Measurements from ENCODE around the gene IFT81.
"Not testable (repeated sequence)": the region's sequence is repeated elsewhere in the genome, so short reads cannot be mapped to it uniquely, and the experiment has no call there.

Gene IFT81

DNA sequence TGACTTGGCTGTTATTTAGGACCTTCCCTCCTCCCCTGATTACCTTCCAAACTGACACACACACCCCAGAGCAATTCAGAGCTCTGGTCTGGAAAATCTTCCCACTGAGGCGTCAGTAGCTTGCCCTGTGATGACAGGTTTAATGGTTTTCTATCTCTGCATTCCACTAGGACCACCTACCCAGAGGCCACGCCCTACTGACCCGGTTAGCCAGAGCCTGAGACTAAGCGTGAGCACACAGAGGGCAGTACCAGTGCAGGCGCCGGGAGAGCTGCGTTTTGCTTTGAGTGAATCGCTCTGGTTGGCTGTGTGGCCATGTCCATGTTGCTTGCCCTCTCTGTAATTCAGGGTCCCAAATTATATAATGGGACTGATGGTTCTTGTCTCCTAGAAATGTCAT, 120.7 kb downstream of the IFT81 start:
- in situ Hi-C loops (cut with HindIII; ENCODE audit: low sequenced_read_pairs), result no loop called here

DNA sequence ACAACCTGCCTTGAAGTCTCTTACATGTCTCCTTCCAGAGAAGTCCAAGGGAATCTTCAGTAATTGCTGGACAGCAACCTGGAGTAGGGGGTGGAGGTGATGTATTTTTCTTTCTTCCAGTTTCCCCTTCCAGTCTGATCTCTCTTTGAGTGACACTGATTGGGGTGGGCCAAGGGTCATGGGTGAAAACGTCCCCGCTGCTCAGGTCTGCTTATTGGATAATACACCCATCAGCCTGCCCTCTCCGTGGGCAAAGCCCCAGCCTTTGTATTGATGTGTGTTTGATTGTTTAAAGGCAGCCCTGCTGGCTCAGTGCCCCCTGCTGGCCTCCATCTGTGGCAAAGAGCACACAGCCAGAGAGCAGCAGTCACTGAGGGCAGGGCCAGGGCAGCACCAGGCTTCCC, 121.2 kb downstream of the IFT81 start:
- in situ Hi-C loops (cut with HindIII; ENCODE audit: low sequenced_read_pairs), result no loop called here

DNA sequence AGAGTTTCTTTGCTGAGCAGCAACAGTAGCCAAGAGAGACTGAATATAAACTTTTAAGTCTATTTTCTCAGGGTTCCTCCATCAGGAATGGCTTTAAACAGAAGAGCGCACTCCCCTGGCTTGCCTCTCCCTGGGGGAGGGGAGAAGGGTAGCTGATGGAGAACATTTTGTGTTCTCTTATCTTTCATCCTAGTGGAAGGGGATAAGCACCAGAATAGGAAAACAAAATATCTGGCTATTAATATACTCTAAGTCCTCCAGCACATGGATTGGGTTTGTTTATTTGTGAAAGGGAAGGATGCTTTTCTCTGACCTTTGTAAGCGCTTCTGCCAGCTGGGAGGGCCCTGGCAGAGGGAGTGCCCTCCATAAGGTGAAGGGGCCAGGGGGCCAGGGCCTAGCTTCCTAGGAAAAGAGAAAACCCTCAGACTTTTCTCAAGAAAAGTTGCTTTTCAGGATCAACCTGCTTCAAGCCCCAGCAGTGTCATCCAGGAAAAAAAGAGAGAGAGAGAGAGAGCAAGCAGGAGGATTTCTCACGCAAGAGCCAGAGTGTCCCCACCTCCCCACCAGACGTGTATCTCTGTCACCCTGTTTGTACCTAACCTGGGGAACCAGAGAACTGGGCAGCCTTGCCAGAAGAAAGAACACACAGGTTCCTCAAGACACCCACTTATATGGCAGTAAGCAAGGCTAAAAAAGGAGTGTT, 122.6 kb downstream of the IFT81 start:
- in situ Hi-C loops (cut with HindIII; ENCODE audit: low sequenced_read_pairs), result no loop called here

DNA sequence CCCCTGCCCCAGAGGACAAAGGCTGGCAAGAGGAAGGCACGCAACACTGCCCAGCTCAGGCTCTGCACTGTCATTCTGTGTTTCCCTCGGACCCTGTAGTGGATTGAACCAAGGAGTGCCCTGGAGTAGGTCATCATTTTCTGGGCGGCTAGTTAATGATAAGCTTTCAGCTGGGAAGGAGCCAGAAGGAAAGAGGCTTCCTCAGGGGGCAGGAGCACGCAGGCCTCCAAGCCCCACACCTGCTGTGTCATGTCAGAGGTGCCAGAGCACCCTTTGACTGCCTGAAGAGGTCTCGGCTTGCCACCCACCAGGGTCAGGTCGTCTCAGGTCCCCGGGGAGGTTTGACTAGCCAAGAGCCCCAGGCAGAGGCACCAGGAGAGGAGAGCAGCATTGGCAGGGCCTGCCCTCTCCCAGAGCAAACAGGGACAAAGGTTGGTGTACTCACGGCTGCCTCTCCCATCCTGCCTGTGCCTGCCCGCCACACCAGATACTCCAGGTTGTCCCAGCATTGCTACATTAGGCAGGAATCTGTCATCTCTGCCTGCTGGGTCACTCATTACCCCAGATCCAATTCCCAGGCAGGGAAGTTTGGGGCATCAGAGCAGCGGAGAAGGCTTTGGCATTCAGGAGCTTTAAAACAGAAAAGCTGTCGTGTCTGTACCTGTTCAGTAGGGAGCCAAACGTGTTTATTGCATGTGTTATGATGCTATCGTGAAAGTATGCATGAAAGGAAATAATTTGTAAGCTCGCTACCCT, 123.4 kb downstream of the IFT81 start:
- in situ Hi-C loops (cut with HindIII; ENCODE audit: low sequenced_read_pairs), result no loop called here

DNA sequence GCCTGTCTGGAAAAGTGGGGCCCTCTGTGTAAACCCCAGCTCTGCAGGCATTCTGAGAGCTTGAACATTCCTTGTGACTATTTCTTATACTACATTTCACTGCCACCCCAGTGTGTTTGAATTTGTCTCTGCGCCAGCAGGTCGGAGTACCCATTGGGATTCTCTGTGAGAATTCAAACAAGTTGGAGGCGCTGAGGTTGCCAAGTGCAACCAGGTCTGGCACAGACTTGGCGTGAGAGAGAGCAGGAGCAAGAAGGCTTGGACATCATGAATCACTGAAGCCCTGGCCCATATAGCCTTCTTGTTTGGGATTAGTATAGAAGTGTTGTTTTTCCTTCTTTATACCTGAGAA, 123.9 kb downstream of the IFT81 start:
- in situ Hi-C loops (cut with HindIII; ENCODE audit: low sequenced_read_pairs), result no loop called here

DNA sequence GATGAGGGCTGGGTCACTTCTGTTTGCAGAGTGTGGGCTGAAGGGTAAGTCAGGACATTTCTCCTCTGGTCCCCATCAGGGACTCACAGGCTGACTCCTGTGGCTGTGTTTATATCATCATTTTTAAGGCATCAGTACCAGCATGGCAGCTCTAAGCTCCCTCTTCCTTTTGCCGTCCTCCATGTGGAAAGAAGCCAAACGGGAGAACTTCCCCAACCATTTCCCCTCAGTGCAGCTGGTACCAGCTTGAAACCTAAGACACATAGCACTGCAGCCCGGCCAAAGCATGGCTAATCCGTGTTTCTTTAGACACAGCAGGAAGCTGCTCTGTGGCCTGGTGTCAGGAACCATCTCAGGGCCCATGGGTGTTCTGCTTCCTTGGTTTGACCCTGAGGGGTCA, 124.9 kb downstream of the IFT81 start:
- in situ Hi-C loops (cut with HindIII; ENCODE audit: low sequenced_read_pairs), result no loop called here

DNA sequence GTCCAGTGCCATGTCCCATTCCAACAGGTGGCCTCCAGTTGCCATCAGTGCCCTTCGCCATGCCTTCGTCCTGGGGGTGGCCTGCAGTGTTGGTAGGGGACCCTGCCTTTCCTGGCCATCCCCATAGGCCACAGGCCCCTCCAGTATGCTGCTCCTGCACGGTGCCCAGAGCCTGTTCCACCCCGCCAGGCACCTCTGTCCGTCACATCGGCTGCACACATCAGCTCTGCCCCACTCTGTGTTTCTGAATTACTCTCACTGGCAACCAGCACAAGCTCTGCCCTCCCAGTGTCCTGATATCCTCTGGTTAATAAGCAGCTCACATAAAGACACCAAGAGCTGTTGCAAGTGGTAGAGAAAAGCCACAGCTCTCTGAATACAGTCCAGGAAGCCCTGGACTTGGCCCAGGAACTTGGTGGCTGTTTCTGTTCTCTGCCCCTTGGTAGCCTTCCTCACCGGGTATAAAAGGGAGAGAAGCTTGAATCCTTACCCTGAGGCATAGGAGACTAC, 125.6 kb downstream of the IFT81 start:
- in situ Hi-C loops (cut with HindIII; ENCODE audit: low sequenced_read_pairs), result no loop called here

DNA sequence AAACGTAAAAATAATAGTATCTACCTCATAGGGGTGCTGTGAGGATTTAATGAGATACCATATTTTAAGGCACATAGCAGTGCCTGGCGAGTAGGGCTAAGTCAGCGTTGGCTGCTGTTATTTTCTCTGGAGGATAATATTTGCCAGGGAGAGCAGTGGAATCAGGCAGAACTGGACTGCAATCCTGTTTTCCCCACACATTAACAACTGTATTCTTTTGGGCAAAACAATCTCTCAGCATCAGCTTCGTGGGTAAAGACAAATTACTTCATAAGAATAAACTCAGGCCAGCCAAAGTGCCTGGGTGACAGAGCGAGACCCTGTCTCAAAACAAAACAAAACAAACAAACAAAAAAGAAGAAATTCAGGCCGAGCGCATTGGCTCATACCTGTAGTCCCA, 127.2 kb downstream of the IFT81 start:
- in situ Hi-C loops (cut with HindIII; ENCODE audit: low sequenced_read_pairs), result no loop called here

DNA sequence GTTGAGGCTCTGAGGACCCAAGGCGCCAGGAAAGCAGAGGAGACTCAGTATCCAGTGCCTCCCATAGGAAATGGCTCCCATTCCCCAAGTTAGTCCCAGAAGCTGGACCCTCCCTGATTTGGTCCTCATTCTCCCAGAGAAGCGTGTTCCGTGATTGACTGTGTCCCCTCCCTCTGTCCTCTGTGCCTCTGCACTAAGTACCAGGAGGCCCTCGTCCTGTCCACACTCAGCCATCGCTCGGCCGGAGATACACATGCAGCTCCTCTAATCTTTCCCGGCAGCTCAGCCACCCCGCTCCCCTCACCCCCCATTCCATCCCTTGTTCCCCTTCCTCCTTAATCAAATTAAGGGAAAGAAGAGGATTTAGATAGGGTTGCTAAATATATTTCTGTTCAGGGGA, 128.6 kb downstream of the IFT81 start:
- in situ Hi-C loops (cut with HindIII; ENCODE audit: low sequenced_read_pairs), result no loop called here

DNA sequence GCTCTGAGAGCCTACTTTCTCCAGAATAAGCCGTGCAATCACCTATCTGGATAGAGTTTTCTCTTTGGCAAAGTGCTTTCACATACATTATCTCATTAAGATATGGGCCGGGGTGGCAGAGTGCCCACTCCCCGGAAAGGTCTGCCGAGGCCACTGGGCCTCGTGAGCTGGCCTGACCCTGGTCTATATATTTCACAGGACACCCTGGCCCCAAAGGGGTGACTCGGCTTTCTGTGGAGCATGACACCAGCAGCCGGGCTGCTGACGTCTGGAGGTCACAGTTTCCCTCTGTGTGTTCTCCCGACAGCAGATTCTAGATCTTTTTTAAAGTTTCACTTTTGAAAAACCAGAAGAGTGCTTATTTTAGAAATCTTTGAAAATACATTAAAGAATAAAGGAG, 129.0 kb downstream of the IFT81 start:
- in situ Hi-C loops (cut with HindIII; ENCODE audit: low sequenced_read_pairs), result no loop called here

DNA sequence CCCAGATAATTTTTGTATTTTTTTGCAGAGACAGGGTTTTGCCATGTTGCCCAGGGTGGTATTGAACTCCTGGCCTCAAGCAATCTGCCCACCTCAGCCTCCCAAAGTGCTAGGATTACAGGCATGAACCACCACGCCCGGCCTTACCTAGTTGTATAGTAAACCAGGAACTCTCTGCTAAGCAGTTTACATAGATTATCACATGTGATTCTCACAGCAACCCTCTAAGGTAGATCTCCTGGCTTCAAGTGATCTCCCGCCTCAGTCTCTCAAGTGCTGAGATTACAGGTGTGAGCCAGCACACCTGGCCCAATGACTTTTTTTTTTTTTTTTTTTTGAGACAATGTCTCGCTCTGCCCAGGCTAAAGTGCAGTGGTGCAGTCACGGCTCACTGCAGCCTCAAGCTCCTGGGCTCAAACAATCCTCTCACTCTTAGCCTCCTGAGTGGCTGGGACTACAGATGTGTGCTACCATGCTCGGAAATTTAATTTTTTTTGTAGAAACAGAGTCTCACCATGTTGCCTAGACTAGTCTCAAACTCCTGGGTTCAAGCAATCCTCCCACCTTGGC, 130.9 kb downstream of the IFT81 start:
- in situ Hi-C loops (cut with HindIII; ENCODE audit: low sequenced_read_pairs), result no loop called here

DNA sequence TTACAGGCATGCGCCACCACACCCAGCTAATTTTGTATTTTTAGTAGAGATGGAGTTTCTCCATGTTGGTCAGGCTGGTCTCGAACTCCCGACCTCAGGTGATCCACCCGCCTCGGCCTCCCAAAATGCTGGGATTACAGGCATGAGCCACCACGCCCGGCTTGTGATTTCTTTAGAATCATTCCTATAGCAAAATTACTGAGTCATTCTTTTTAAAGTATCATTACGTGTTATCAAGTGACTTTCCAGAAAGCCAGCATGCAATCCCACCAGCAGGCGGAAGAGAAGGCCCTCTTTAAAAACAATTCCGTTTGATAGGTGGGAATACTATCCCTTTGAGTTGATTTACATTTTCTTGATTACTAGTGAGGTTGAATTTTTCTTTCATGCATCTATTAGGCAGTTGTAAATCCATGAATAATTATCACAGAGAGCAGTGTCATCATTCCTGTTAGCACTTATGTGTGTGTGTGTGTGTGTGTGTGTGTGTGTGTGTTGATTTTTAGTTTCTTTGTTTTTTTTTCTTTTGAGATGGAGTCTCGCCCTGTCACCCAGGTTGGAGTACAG, 131.8 kb downstream of the IFT81 start:
- in situ Hi-C loops (cut with HindIII; ENCODE audit: low sequenced_read_pairs), result not testable (repeated sequence)

DNA sequence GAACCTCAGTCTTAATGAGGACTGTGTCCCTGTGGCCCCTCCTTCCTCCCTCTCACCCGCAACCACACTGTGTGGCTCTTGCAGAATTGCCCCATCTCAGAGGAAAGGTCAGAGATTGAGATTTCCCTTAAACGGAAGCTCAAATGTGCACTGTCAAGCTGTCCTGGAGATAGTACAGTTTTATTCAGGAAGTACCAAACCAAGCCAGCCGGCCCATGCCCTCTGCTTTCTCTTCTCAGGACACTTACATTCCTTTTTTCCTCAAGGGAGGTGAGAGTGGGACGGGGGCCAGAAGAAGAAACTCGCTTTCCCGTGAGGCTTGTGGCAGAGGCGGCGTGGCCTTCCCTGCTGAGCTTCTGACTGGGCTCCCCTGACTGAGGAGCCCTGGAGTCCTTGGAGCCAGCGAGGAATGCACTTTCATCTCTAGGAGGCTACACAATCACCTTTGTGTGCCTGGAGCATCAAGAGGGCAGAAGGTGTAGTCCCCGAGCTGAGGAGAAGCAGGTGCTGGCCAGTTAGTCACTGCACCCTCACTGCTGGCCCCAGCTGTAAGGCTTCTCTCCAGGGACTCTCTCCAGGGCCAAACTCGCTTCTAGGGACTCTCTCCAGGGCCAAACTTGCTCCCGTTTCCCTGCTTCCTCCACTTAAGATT, 132.7 kb downstream of the IFT81 start:
- in situ Hi-C loops (cut with HindIII; ENCODE audit: low sequenced_read_pairs), result no loop called here

DNA sequence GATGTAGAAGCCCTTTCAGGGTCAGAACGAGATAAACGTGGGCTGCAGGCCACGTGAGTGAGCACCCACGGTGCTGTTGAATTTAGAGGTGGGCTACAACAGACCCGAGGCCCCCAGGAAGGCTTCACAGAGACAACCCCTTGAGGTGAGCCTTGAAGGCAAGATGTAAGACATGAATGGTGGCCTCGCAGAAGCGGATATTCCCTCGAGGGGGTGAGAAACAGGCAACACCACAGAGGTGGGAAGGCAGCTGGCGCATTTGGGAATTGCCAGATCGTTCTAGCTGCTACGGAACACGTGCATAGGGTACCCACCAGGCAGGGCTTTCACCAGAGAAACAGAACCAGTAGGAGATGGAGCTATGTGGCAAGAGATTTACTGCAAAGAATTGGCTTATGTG, 134.3 kb downstream of the IFT81 start:
- in situ Hi-C loops (cut with HindIII; ENCODE audit: low sequenced_read_pairs), result no loop called here

DNA sequence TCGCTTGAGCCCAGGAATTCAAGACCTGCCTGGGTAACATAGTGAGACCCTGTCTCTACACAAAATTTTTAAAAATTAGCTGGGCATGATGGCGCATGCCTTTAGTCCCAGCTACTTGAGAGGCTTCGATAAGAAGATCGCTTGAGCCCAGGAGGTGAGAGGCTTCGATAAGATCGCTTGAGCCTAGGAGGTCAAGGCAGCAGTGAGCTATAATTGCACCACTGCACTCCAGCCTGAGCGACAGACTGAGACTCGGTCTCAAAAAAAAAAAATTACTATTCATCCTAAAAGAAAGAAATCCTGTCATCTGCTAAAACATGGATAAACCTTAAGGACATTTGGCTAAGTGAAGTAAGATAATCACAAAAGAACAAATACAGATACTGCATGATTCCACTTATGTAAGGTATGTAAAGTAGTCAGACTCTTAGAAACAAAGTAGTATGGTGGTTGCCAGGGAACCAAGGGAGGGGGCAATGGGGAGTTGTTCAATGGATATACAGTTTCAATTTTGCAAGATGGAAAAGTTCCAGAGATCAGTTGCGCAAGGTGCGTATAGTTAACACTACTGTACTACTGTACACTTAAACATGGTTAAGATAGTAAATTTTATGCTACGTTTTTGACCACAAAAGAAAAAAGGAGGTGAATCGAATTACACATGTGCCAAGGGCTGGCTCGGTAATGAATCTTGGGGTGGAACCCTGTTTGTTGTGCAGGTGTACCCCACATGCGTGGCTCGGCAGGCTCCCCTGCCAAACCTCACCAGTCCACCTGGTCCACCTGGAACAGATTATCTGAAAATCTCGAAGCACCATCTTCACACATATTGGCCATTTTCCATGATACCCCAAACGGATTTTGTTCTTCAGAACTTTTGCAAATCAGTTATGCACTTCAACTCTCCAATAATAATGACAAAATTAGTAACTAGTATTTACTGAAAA, 138.6 kb downstream of the IFT81 start:
- in situ Hi-C loops (cut with HindIII; ENCODE audit: low sequenced_read_pairs), result no loop called here

DNA sequence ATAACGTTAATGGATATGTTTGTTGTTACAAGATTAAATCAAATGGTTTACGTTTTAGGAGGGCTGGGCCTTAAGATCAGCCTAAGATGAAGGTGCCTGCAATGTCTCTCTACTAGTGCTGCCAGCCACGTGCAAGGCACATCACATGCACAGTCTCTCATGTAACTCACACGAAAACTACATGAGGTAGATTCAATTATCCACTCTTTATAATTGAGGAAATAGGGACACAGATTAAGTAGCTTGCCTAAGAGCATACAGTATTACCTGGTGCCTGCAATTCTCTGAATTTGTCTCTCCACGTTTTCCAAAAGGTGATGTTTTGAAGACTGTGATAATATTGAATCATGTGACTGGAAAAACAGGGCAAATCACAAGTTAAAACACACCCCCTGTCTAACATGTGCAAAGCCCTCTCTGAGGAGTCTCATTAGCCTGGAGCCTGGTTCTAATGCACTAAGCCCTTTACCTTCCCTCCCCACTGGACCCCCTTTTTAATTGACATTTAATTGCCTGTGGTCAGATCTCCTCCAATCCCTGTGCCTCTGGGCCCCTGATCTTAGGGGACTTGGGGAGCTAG, 142.3 kb downstream of the IFT81 start:
- in situ Hi-C loops (cut with HindIII; ENCODE audit: low sequenced_read_pairs), result no loop called here

DNA sequence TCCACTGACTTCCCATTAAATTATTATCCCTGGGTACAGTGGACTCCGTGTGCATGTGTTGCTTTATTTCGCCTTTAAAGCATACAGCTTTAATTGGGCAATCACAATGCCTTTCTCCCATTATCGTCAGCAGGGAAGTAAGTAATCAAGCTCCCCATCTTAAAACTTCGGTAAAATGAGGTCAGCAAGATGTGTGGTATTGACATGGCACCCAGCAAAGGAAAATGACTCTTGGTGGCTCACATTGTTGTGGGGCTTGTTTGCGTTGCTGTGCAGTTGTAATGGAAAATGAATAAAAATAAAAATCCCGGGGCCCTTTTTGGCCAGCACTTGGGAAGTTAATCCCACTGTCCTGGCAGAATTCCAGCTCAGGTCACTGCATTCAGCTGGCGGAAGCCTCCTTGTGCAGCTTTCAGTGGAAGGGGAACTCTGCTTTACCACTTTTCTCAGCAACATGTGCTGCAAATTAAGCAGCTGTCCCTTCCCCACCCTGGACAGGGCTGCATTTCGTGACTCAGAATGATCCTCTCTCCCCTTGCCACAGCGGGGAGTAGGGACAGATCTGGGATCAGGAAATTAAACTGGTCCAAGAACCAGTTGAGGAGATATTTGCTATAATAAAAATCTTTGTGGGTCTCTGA, 142.9 kb downstream of the IFT81 start:
- in situ Hi-C loops (cut with HindIII; ENCODE audit: low sequenced_read_pairs), result no loop called here

All from DLD1 (cell line).